PC-3 (cell line): ENCODE data around the gene SELENOS. TPM values are rescaled to one million over a fixed set of nuclear protein-coding genes. Genes with fewer than 3 reads are reported as not detected.

Source experiments
- ATAC-seq: fragments of 200-7000 bp; cut with Tn5 transposase; 2 replicates; pipeline ENCODE4 v1.9.1; 2020; ENCODE audit warnings: mild to moderate bottlenecking, moderate library complexity
- BruUV-seq: library from RNA; stranded (reverse); fragments of 400-500 nt; replicated peaks from 2 replicates; lab custom pipeline; 2021; lab: Mats Ljungman, UMichigan
- CTCF ChIA-PET: fragments of 300-600 bp; sonication (Branson Sonifier 250); formaldehyde crosslinking; loops from one replicate; lab custom pipeline; 2022; ENCODE audit warnings: antibody characterized with exemption; lab: Charles Lee
- POLR2A ChIA-PET: fragments of 300-600 bp; sonication (Branson Sonifier 250); formaldehyde crosslinking; loops from one replicate; lab custom pipeline; 2022; ENCODE audit warnings: antibody characterized with exemption; ENCODE audit not compliant: unreplicated experiment; lab: Charles Lee
- DNase-seq: peaks from one replicate; pipeline ENCODE4 v3.0.0-alpha.2; 2015
- H2AFZ ChIP-seq: fragments of 300-600 bp; sonication (generic); 2 replicates; pipeline ENCODE4 v1.6.0; 2016; ENCODE audit warnings: antibody characterized with exemption, low read length
- H3F3A ChIP-seq: fragments of 300-600 bp; sonication (generic); one replicate; pipeline ENCODE4 v1.6.0; 2017; ENCODE audit warnings: antibody characterized with exemption, low read length, control low read depth, mild to moderate bottlenecking; ENCODE audit not compliant: unreplicated experiment
- H3K27ac ChIP-seq: fragments of 300-600 bp; sonication (generic); 2 replicates; pipeline ENCODE4 v1.5.1; 2016; ENCODE audit warnings: mild to moderate bottlenecking, low read length
- H3K27me3 ChIP-seq: fragments of 300-600 bp; sonication (generic); 2 replicates; pipeline ENCODE4 v1.6.1; 2016; ENCODE audit warnings: low read length, mixed read lengths
- H3K36me3 ChIP-seq: fragments of 300-600 bp; sonication (generic); 2 replicates; pipeline ENCODE4 v1.6.1; 2016; ENCODE audit warnings: low read depth, mixed run types, low read length, mixed read lengths
- H3K4me1 ChIP-seq: fragments of 300-600 bp; sonication (generic); 2 replicates; pipeline ENCODE4 v1.5.1; 2016; ENCODE audit warnings: low read length; ENCODE audit not compliant: insufficient read depth
- H3K4me2 ChIP-seq: fragments of 300-600 bp; sonication (generic); 2 replicates; pipeline ENCODE4 v1.6.0; 2016; ENCODE audit warnings: low read length
- H3K4me3 ChIP-seq: fragments of 300-600 bp; sonication (generic); 2 replicates; pipeline ENCODE4 v1.5.1; 2016; ENCODE audit warnings: mild to moderate bottlenecking, low read length, mixed read lengths
- H3K79me2 ChIP-seq: fragments of 300-600 bp; sonication (generic); 2 replicates; pipeline ENCODE4 v1.6.1; 2017; ENCODE audit warnings: low read length, mixed read lengths
- H3K9ac ChIP-seq: fragments of 300-600 bp; sonication (generic); 2 replicates; pipeline ENCODE4 v1.6.0; 2016; ENCODE audit warnings: mild to moderate bottlenecking, low read length
- H3K9me2 ChIP-seq: fragments of 300-600 bp; sonication (generic); replicated peaks from 2 replicates; pipeline ENCODE4 v1.6.1; 2016; ENCODE audit warnings: mixed run types, low read length, mixed read lengths
- H3K9me3 ChIP-seq: fragments of 300-600 bp; sonication (generic); 2 replicates; pipeline ENCODE4 v1.6.1; 2016; ENCODE audit warnings: low read length, mixed read lengths
- H4K20me1 ChIP-seq: fragments of 300-600 bp; sonication (generic); 2 replicates; pipeline ENCODE4 v1.6.1; 2016; ENCODE audit warnings: low read length, mixed read lengths
- EZH2 ChIP-seq: fragments of 300-600 bp; sonication (generic); IDR thresholded peaks from one replicate; pipeline ENCODE4 v1.6.1; 2017; ENCODE audit warnings: antibody characterized with exemption, mild to moderate bottlenecking, low read length; ENCODE audit not compliant: unreplicated experiment
- EZH2phosphoT487 ChIP-seq: fragments of 300-600 bp; sonication (generic); IDR thresholded peaks from 2 replicates; pipeline ENCODE4 v1.6.1; 2018; ENCODE audit warnings: mild to moderate bottlenecking, antibody characterized with exemption, low read length, borderline replicate concordance
- intact Hi-C: fragments of 100-400 bp; cut with micrococcal nuclease; formaldehyde crosslinking; loops from 2 replicates; pipeline ENCODE4 v1.9.0; 2023
- total RNA-seq: library from RNA; depleted of rRNA; stranded (reverse); fragments of >200 nt; gene quantifications from 2 replicates; pipeline ENCODE4 v1.2.3, GENCODE V29; 2014
- TF ChIP-seq, protein P1 (sequence below): fragments of 300-600 bp; sonication (generic); conservative IDR thresholded peaks from 2 replicates; pipeline ENCODE4 v1.5.1; 2017; ENCODE audit warnings: antibody characterized with exemption, low read depth, mild to moderate bottlenecking, low read length

Gene SELENOS
- total RNA-seq, 1 experiment from 2014 or later = 40.1 TPM

DNA sequence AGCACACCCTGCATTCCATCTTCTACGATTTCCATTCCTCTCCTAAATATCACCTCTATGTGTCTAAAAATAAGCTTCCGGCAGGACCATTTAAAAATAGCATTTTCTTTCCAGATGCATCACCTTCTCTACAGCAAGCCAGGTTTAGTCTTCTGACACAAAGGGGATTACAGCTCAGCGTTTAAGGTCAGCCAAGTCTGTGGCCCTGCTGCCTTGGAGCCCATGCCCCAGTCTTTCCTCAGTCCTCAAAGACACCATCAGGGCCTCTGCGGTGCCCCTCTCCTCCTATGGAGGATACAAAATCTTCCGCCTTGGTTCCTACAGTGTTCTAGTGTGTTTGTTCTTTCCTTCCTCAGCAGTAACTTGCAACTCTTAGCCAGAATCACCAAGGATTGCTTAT, 3.8 kb downstream of the SELENOS start:
- Histone ChIP-seq H3K9ac (no peak overlapping the region), H3K4me2 (no peak overlapping the region), H2AFZ (no peak overlapping the region), H3K36me3 (peaks cover 54% of the 10 kb centered on the region), H3F3A (no peaks in the 10 kb centered on the region), H3K79me2 (peaks cover 24% of the 10 kb centered on the region), H3K4me1 (0 out of 2 replicates have a peak, but pooled peaks cover 13% of the 10 kb centered on the region), H3K9me2 (no peaks in the 10 kb centered on the region), H4K20me1 (no peaks in the 10 kb centered on the region), H3K27ac (no peak overlapping the region), H3K4me3 (no peak overlapping the region), H3K9me3 (no peaks in the 10 kb centered on the region), H3K27me3 (no peaks in the 10 kb centered on the region)
- intact Hi-C loops = no loop called here
- no peak for ATAC-seq
- ChIA-PET CTCF (no interaction called here), POLR2A (no interaction called here)
- TF ChIP-seq EZH2phosphoT487 = no peak
- TF ChIP-seq EZH2 = no peak
- TF ChIP-seq, protein P1, sequence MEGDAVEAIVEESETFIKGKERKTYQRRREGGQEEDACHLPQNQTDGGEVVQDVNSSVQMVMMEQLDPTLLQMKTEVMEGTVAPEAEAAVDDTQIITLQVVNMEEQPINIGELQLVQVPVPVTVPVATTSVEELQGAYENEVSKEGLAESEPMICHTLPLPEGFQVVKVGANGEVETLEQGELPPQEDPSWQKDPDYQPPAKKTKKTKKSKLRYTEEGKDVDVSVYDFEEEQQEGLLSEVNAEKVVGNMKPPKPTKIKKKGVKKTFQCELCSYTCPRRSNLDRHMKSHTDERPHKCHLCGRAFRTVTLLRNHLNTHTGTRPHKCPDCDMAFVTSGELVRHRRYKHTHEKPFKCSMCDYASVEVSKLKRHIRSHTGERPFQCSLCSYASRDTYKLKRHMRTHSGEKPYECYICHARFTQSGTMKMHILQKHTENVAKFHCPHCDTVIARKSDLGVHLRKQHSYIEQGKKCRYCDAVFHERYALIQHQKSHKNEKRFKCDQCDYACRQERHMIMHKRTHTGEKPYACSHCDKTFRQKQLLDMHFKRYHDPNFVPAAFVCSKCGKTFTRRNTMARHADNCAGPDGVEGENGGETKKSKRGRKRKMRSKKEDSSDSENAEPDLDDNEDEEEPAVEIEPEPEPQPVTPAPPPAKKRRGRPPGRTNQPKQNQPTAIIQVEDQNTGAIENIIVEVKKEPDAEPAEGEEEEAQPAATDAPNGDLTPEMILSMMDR = no peak
- no peak for DNase-seq
- no TSS peak for BruUV-seq

DNA sequence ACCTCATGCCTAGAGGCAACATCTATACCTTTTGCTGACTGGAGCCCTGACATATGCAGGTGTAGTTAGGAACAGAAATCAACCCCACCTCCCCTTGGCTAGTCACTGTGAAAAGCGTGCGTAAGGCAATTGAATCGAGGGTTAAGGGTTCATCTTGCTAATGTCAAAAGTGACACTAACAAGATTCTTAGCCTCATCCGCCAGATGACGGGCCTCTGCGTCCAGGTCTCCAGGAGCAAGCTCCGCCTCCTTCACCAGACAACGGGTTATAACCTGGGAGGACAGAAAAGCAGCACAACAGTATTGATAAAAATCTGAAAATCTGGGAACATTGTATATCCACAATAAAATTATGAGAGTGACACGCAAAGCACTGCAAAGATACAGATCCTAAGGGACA, 4.7 kb downstream of the SELENOS start:
- H3K4me2 ChIP-seq = no peak overlapping the region
- no peaks in the 10 kb centered on the region for H3K27me3 ChIP-seq
- peaks cover 54% of the 10 kb centered on the region for H3K36me3 ChIP-seq
- intact Hi-C loops = no loop called here
- no peak overlapping the region for H2AFZ ChIP-seq
- no peaks in the 10 kb centered on the region for H3K9me2 ChIP-seq
- DNase-seq (no peak), ATAC-seq (no peak)
- H3K9ac ChIP-seq = no peak overlapping the region
- BruUV-seq = no TSS peak
- no peaks in the 10 kb centered on the region for H3K9me3 ChIP-seq
- CTCF ChIA-PET = no interaction called here
- no peaks in the 10 kb centered on the region for H3F3A ChIP-seq
- no peak overlapping the region for H3K4me3 ChIP-seq
- POLR2A ChIA-PET = no interaction called here
- no peaks in the 10 kb centered on the region for H4K20me1 ChIP-seq
- no peak for TF ChIP-seq EZH2phosphoT487
- TF ChIP-seq, protein P1 = no peak
- TF ChIP-seq EZH2 = no peak
- H3K79me2 ChIP-seq = peaks cover 24% of the 10 kb centered on the region
- H3K4me1 ChIP-seq = 0 out of 2 replicates have a peak, but pooled peaks cover 8% of the 10 kb centered on the region
- no peak overlapping the region for H3K27ac ChIP-seq

DNA sequence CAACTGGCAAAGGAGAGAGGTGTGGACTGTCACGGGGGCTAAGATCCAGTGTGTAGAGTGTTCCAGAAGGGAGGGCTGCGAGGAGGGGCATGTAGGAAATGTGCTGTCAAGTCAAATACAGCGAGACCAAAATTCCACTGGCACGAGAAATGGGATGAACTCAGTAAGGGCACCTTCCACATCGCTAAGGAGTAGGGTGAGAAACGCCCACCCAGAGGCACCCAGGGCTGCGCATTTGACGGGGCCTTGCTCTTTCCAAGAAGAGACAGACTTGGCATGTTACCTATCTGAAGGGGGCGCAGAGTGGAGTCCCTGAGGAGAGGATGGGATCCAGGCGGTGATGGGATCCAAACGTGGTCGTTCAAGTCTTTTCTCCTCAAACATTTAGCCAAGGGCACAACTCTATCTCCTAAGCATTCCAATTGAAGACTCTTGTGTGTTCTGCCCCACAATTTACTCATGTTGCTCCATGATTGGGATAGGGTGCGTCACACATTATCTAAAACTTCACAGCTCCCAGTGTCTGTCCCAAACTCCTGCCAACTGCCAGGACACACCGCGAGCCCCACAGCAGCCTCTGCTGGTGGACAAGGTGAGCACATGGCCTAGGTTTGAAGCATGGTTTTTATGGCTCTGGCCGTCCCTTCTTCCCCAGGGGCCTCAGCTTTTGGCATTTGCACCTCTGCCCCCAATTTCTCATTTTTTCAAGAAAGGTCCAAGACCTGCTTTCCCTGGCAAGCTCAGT, 7.6 kb downstream of the SELENOS start:
- TF ChIP-seq EZH2phosphoT487 (no peak), EZH2 (no peak)
- TF ChIP-seq, protein P1 = peak; percentile 52
- ATAC-seq (peak; percentile 48), DNase-seq (peak; percentile 30)
- H3K9me3 ChIP-seq = no peaks in the 10 kb centered on the region
- no peaks in the 10 kb centered on the region for H4K20me1 ChIP-seq
- H3K27me3 ChIP-seq = no peaks in the 10 kb centered on the region
- H3K4me2 ChIP-seq = no peak overlapping the region
- H3K9ac ChIP-seq = no peak overlapping the region
- no peak overlapping the region for H3K4me3 ChIP-seq
- H3K4me1 ChIP-seq = no peaks in the 10 kb centered on the region
- no peaks in the 10 kb centered on the region for H3K79me2 ChIP-seq
- no peaks in the 10 kb centered on the region for H3F3A ChIP-seq
- intact Hi-C loops = no loop called here
- no peak overlapping the region for H3K27ac ChIP-seq
- BruUV-seq = no TSS peak
- no peaks in the 10 kb centered on the region for H3K9me2 ChIP-seq
- peaks cover 45% of the 10 kb centered on the region for H3K36me3 ChIP-seq
- ChIA-PET CTCF (no interaction called here), POLR2A (no interaction called here)
- no peak overlapping the region for H2AFZ ChIP-seq
